ENCODE data around the gene CREB3. TPM values are rescaled to one million over a fixed set of nuclear protein-coding genes. Genes with fewer than 3 reads are reported as not detected.

Gene CREB3
- polyA plus RNA-seq, 3 donors: 17.4 to 38.7 (median 32.2) TPM

GRCh38 chr9:35754264-35754663 lies 21.8 kb downstream of the CREB3 start, which contains the start of gene MSMP:
TSS of gene MSMP (minus strand) at chr9:35754276. CDS start at chr9:35754129, 147 bp downstream.
- no peak within 1 kb of the TSS for H2AFZ ChIP-seq (ENCODE audit: insufficient read depth, low read depth, low read length, poor library complexity, severe bottlenecking)
- H3K36me3 Mint-ChIP-seq: peaks cover 45 to 46% of the 10 kb centered on the region in 2 donors
- no peaks in the 10 kb centered on the region for H4K20me1 ChIP-seq (ENCODE audit: insufficient read depth, low read length)
- peaks cover 6% of the 10 kb centered on the region for H3K79me2 ChIP-seq (ENCODE audit: insufficient read depth, low read length)
- no peak within 1 kb of the TSS for H3K4me2 ChIP-seq (replicated peaks; ENCODE audit: extremely low read depth, low read length, poor library complexity, severe bottlenecking)
- H3K9ac ChIP-seq (ENCODE audit: insufficient read depth, low read length, poor library complexity, severe bottlenecking): no peak within 1 kb of the TSS
- WGBS (ENCODE audit: insufficient coverage): 90% methylated on average over 2 of the region's 3 CpGs
- no peak within 1 kb of the TSS for H3K27ac ChIP-seq (ENCODE audit: low read depth in 1 of 2, low read length in 2 of 2)
- no peak within 1 kb of the TSS for H3K27ac Mint-ChIP-seq
- TF ChIP-seq CTCF (IDR thresholded peaks at IDR 0.05): no peak
- H3K4me3 Mint-ChIP-seq: no peak within 1 kb of the TSS
- H3K4me3 ChIP-seq (replicated peaks in 1 of 3; ENCODE audit: low read depth in 2 of 3, low read length in 3 of 3): no peak within 1 kb of the TSS
- H3K27me3 Mint-ChIP-seq (ENCODE audit: low read depth in 3 of 3): peaks cover 0 to 2% (median 1%) of the 10 kb centered on the region in 3 donors
- peaks cover 38% of the 10 kb centered on the region for H3K4me1 Mint-ChIP-seq
- peaks cover 0 to 3% (median 0%) of the 10 kb centered on the region in 7 donors for H3K9me3 Mint-ChIP-seq
- no peaks in the 10 kb centered on the region for H3K9me3 ChIP-seq (replicated peaks in 1 of 2; ENCODE audit: control insufficient read depth in 1 of 2, insufficient read depth in 1 of 2, low read length in 2 of 2)
- DNase-seq: no peak
- peaks cover 36 to 48% of the 10 kb centered on the region in 2 donors for H3K36me3 ChIP-seq (replicated peaks in 1 of 2; ENCODE audit: control insufficient read depth in 1 of 2, insufficient read depth in 2 of 2, low read length in 2 of 2)
- no peaks in the 10 kb centered on the region for H3K27me3 ChIP-seq (ENCODE audit: control insufficient read depth in 2 of 2, insufficient read depth in 2 of 2, low read length in 2 of 2)
- peaks cover 34 to 42% of the 10 kb centered on the region in 2 donors for H3K4me1 ChIP-seq (ENCODE audit: control insufficient read depth in 1 of 2, insufficient read depth in 2 of 2, low read length in 2 of 2)
- intact Hi-C loops (cut with micrococcal nuclease): no loop called here

- no peak for TF ChIP-seq CTCF (IDR thresholded peaks at IDR 0.05)
- Histone ChIP-seq H3K79me2 (ENCODE audit: insufficient read depth, low read length) (peaks cover 5% of the 10 kb centered on the region), H3K9ac (ENCODE audit: insufficient read depth, low read length, poor library complexity, severe bottlenecking) (no peak overlapping the region), H3K4me3 (replicated peaks in 1 of 3; ENCODE audit: low read depth in 2 of 3, low read length in 3 of 3) (no peak overlapping the region), H3K9me3 (replicated peaks in 1 of 2; ENCODE audit: control insufficient read depth in 1 of 2, insufficient read depth in 1 of 2, low read length in 2 of 2) (no peaks in the 10 kb centered on the region), H3K4me1 (ENCODE audit: control insufficient read depth in 1 of 2, insufficient read depth in 2 of 2, low read length in 2 of 2) (peaks cover 27 to 35% of the 10 kb centered on the region in 2 donors), H3K27ac (ENCODE audit: low read depth in 1 of 2, low read length in 2 of 2) (no peak overlapping the region), H3K36me3 (replicated peaks in 1 of 2; ENCODE audit: control insufficient read depth in 1 of 2, insufficient read depth in 2 of 2, low read length in 2 of 2) (peaks cover 36 to 48% of the 10 kb centered on the region in 2 donors), H3K27me3 (ENCODE audit: control insufficient read depth in 2 of 2, insufficient read depth in 2 of 2, low read length in 2 of 2) (no peaks in the 10 kb centered on the region), H2AFZ (ENCODE audit: insufficient read depth, low read depth, low read length, poor library complexity, severe bottlenecking) (no peak overlapping the region), H3K4me2 (replicated peaks; ENCODE audit: extremely low read depth, low read length, poor library complexity, severe bottlenecking) (no peak overlapping the region), H4K20me1 (ENCODE audit: insufficient read depth, low read length) (no peaks in the 10 kb centered on the region)
- Mint-ChIP-seq H3K36me3 (peaks cover 45 to 46% of the 10 kb centered on the region in 2 donors), H3K4me3 (no peak overlapping the region), H3K27me3 (ENCODE audit: low read depth in 3 of 3) (peaks cover 0 to 3% (median 1%) of the 10 kb centered on the region in 3 donors), H3K4me1 (peaks cover 35% of the 10 kb centered on the region), H3K27ac (no peak overlapping the region), H3K9me3 (peaks cover 0 to 3% (median 0%) of the 10 kb centered on the region in 7 donors)
- WGBS (ENCODE audit: insufficient coverage): 96% methylated on average over 4 of the region's 4 CpGs
- no peak for DNase-seq
- intact Hi-C loops (cut with micrococcal nuclease): no loop called here
Observed at GRCh38 chr9:35755071-35755470, 22.6 kb downstream of the CREB3 start.
